CD14-positive monocyte (primary cell): ENCODE data around the gene DYRK1A. TPM values are rescaled to one million over a fixed set of nuclear protein-coding genes. Genes with fewer than 3 reads are reported as not detected.

Experiments
- DNase-seq, 3 donors: peaks; one replicate each; pipeline ENCODE4 v3.0.0-alpha.2; 2011 to 2022
- H2AFZ ChIP-seq: 2 replicates; pipeline ENCODE4 v1.6.0; 2012; ENCODE audit warnings: mild to moderate bottlenecking, low read depth, low read length, inconsistent platforms; ENCODE audit not compliant: insufficient read depth, poor library complexity, severe bottlenecking
- H3K27ac ChIP-seq, 2 donors: 1 replicate in 1 of 2; 2 replicates in 1 of 2; pipeline ENCODE4 v1.5.1; 2012 to 2013; ENCODE audit warnings: low read length in 2 of 2, control low read depth in 1 of 2, inconsistent platforms in 1 of 2, low read depth in 1 of 2, mild to moderate bottlenecking in 1 of 2
- H3K27me3 ChIP-seq, 2 donors: one replicate each; pipeline versions ENCODE4 v1.6.0 to v1.6.1; 2011 to 2013; ENCODE audit warnings: low read length in 2 of 2; ENCODE audit not compliant: control insufficient read depth in 2 of 2, insufficient read depth in 2 of 2
- H3K36me3 ChIP-seq, 2 donors: replicated peaks in 1 of 2; 1 replicate in 1 of 2; 2 replicates in 1 of 2; pipeline versions ENCODE4 v1.5.1 to v1.6.1; 2012 to 2013; ENCODE audit warnings: low read length in 2 of 2, control low read depth in 1 of 2, inconsistent platforms in 1 of 2, mild to moderate bottlenecking in 1 of 2; ENCODE audit not compliant: insufficient read depth in 2 of 2, control insufficient read depth in 1 of 2
- H3K4me1 ChIP-seq, 2 donors: 1 replicate in 1 of 2; 2 replicates in 1 of 2; pipeline versions ENCODE4 v1.5.1 to v1.6.1; 2012 to 2013; ENCODE audit warnings: low read length in 2 of 2, control low read depth in 1 of 2, inconsistent platforms in 1 of 2, mild to moderate bottlenecking in 1 of 2, moderate library complexity in 1 of 2; ENCODE audit not compliant: insufficient read depth in 2 of 2, control insufficient read depth in 1 of 2
- H3K4me2 ChIP-seq: replicated peaks from 2 replicates; pipeline ENCODE3; 2012; ENCODE audit warnings: low read length, moderate library complexity, mild to moderate bottlenecking; ENCODE audit not compliant: poor library complexity, severe bottlenecking; ENCODE audit errors: extremely low read depth
- H3K4me3 ChIP-seq, 3 experiments: fragments of 200-600 bp in 1 of 3; sonication (generic) in 1 of 3; replicated peaks in 1 of 3; 1 replicate in 2 of 3; 2 replicates in 1 of 3; pipeline ENCODE4 v1.5.1; 2011 to 2013; ENCODE audit warnings: low read length in 3 of 3, mild to moderate bottlenecking in 3 of 3, control low read depth in 2 of 3, low read depth in 2 of 3, inconsistent platforms in 1 of 3, moderate library complexity in 1 of 3
- H3K79me2 ChIP-seq: 2 replicates; pipeline ENCODE4 v1.6.0; 2012; ENCODE audit warnings: mild to moderate bottlenecking, control low read depth, inconsistent platforms, low read length, moderate library complexity; ENCODE audit not compliant: insufficient read depth
- H3K9ac ChIP-seq: 2 replicates; pipeline ENCODE4 v1.6.0; 2017; ENCODE audit warnings: low read length, mild to moderate bottlenecking; ENCODE audit not compliant: insufficient read depth, poor library complexity, severe bottlenecking
- H3K9me3 ChIP-seq, 2 donors: replicated peaks in 1 of 2; 1 replicate in 1 of 2; 2 replicates in 1 of 2; pipeline versions ENCODE4 v1.5.1 to v1.6.1; 2012 to 2013; ENCODE audit warnings: low read length in 2 of 2, control low read depth in 1 of 2; ENCODE audit not compliant: control insufficient read depth in 1 of 2, insufficient read depth in 1 of 2
- H4K20me1 ChIP-seq: 2 replicates; pipeline ENCODE4 v1.6.0; 2012; ENCODE audit warnings: mild to moderate bottlenecking, low read length, control low read depth, moderate library complexity; ENCODE audit not compliant: insufficient read depth
- H3K27ac Mint-ChIP-seq, 7 donors: one replicate each; pipeline ENCODE4 v1.8.0; 2020; ENCODE audit warnings: mild to moderate bottlenecking in 7 of 7, mixed read lengths in 7 of 7, moderate library complexity in 6 of 7, inconsistent platforms in 2 of 7
- H3K27me3 Mint-ChIP-seq, 3 donors: one replicate each; pipeline ENCODE4 v1.8.0; 2021 to 2022; ENCODE audit warnings: low read depth in 3 of 3, mild to moderate bottlenecking in 3 of 3, mixed read lengths in 3 of 3, moderate library complexity in 3 of 3, inconsistent platforms in 1 of 3
- H3K36me3 Mint-ChIP-seq, 2 donors: one replicate each; pipeline ENCODE4 v1.8.0; 2020; ENCODE audit warnings: mixed read lengths in 2 of 2, inconsistent platforms in 1 of 2, mild to moderate bottlenecking in 1 of 2
- H3K4me1 Mint-ChIP-seq: one replicate; pipeline ENCODE4 v1.8.0; 2020; ENCODE audit warnings: mild to moderate bottlenecking, mixed read lengths
- H3K4me3 Mint-ChIP-seq, 2 donors: one replicate each; pipeline ENCODE4 v1.8.0; 2020; ENCODE audit warnings: mild to moderate bottlenecking in 2 of 2, mixed read lengths in 2 of 2, moderate library complexity in 1 of 2
- H3K9me3 Mint-ChIP-seq, 7 donors: one replicate each; pipeline ENCODE4 v1.8.0; 2020 to 2022; ENCODE audit warnings: mixed read lengths in 7 of 7, mild to moderate bottlenecking in 6 of 7, moderate library complexity in 6 of 7, inconsistent platforms in 2 of 7
- WGBS: methylation state at CpG from one replicate; pipeline ENCODE4 v1.1.5; 2013; ENCODE audit warnings: missing lambda C conversion rate; ENCODE audit not compliant: insufficient coverage; 5-methylcytosine and 5-hydroxymethylcytosine counted together
- intact Hi-C, 2 donors: fragments of 100-400 bp; cut with micrococcal nuclease; formaldehyde crosslinking; loops; one replicate each; pipeline versions ENCODE4 v1.15.0 to v1.15.1; 2023
- polyA plus RNA-seq, 3 donors: library from polyadenylated mRNA; depleted of rRNA in 1 of 3; unstranded in 2 of 3; stranded (reverse) in 1 of 3; fragments of 300-500 nt in 2 of 3; fragments of >200 nt in 1 of 3; fragmentation: Illumina TruSeq in 2 of 3; gene quantifications; 1 replicate in 2 of 3; 2 replicates in 1 of 3; pipeline ENCODE4 v1.2.3, GENCODE V29; 2012 to 2021
- TF ChIP-seq, protein P1 (sequence below): fragments of 200-600 bp; IDR thresholded peaks from one replicate; pipeline ENCODE4 v1.8.0; 2022; ENCODE audit warnings: antibody characterized with exemption, mild to moderate bottlenecking

DYRK1A gene
- polyA plus RNA-seq, 3 donors = 1.8 to 53.5 (median 2.4) TPM

DNA sequence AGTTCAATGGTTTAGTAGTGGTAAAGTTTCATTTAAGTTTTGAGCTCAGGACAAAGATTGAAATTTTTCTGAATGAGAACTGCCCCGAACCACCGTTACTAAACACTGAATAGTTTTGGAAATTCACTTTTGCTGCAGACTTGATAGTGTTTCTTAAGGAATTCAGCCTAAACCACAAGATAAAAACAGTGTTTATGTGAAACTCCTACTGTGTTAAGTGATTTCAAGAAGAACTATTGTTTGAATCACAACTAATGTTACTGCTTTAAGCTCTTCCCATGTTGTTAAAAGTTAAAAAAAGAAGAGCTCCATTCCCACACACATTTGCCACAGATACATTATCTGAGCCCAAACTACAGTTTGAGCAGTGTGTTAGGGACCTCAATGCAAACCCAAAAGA lies 159.2 kb downstream of the DYRK1A start:
- no peaks in the 10 kb centered on the region for H4K20me1 ChIP-seq
- 100% methylated on average over 2 of the region's 2 CpGs for WGBS
- no peak overlapping the region for H2AFZ ChIP-seq
- no peak for DNase-seq
- no peaks in the 10 kb centered on the region for H3K9me3 ChIP-seq
- Mint-ChIP-seq H3K4me3 (no peak overlapping the region), H3K27ac (no peak overlapping the region), H3K27me3 (peaks cover 16 to 28% (median 18%) of the 10 kb centered on the region in 3 donors), H3K36me3 (no peaks in the 10 kb centered on the region), H3K4me1 (peaks cover 15% of the 10 kb centered on the region), H3K9me3 (peaks cover 0 to 10% (median 0%) of the 10 kb centered on the region in 7 donors)
- no peaks in the 10 kb centered on the region for H3K36me3 ChIP-seq
- no peak overlapping the region for H3K27ac ChIP-seq
- intact Hi-C loops = no loop called here
- TF ChIP-seq, protein P1, sequence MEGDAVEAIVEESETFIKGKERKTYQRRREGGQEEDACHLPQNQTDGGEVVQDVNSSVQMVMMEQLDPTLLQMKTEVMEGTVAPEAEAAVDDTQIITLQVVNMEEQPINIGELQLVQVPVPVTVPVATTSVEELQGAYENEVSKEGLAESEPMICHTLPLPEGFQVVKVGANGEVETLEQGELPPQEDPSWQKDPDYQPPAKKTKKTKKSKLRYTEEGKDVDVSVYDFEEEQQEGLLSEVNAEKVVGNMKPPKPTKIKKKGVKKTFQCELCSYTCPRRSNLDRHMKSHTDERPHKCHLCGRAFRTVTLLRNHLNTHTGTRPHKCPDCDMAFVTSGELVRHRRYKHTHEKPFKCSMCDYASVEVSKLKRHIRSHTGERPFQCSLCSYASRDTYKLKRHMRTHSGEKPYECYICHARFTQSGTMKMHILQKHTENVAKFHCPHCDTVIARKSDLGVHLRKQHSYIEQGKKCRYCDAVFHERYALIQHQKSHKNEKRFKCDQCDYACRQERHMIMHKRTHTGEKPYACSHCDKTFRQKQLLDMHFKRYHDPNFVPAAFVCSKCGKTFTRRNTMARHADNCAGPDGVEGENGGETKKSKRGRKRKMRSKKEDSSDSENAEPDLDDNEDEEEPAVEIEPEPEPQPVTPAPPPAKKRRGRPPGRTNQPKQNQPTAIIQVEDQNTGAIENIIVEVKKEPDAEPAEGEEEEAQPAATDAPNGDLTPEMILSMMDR = no peak
- peaks cover 6 to 14% of the 10 kb centered on the region in 2 donors for H3K27me3 ChIP-seq
- H3K4me1 ChIP-seq = peaks cover 7 to 10% of the 10 kb centered on the region in 2 donors
- no peak overlapping the region for H3K4me2 ChIP-seq
- H3K4me3 ChIP-seq = no peak overlapping the region
- H3K9ac ChIP-seq = no peak overlapping the region
- no peaks in the 10 kb centered on the region for H3K79me2 ChIP-seq

DNA sequence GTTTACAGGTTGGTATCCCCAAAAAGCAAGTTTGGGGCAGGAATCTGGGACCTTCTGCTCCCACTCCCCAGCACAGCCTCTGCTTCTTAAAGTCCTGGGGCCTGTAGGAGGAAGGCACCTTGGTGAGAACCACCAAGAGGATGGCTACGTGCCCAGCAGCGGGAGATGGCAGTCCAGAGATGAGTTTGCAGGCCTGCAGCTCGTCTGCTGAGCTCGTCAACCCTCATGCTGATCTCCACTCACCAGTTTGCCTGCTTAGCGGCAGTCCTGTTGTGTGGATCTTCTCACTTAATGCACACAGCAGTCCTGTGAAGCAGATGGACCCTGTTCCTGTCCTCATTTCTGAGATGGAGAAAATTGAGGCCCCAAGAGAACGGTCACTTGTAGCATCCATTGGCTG lies 160.5 kb downstream of the DYRK1A start:
- Mint-ChIP-seq H3K4me3 (no peak overlapping the region), H3K36me3 (no peaks in the 10 kb centered on the region), H3K27ac (no peak overlapping the region), H3K4me1 (peaks cover 8% of the 10 kb centered on the region), H3K9me3 (peaks cover 0 to 8% (median 0%) of the 10 kb centered on the region in 7 donors), H3K27me3 (peaks cover 28 to 41% (median 29%) of the 10 kb centered on the region in 3 donors)
- H3K36me3 ChIP-seq = no peaks in the 10 kb centered on the region
- no peaks in the 10 kb centered on the region for H4K20me1 ChIP-seq
- H2AFZ ChIP-seq = no peak overlapping the region
- H3K27ac ChIP-seq = no peak overlapping the region
- H3K9ac ChIP-seq = no peak overlapping the region
- H3K27me3 ChIP-seq = peaks cover 10 to 27% of the 10 kb centered on the region in 2 donors
- H3K4me1 ChIP-seq = peaks cover 4 to 6% of the 10 kb centered on the region in 2 donors
- H3K4me2 ChIP-seq = no peak overlapping the region
- no peaks in the 10 kb centered on the region for H3K9me3 ChIP-seq
- intact Hi-C loops = no loop called here
- TF ChIP-seq, protein P1 = no peak
- no peak for DNase-seq
- H3K4me3 ChIP-seq = no peak overlapping the region
- 96% methylated on average over 5 of the region's 6 CpGs for WGBS
- no peaks in the 10 kb centered on the region for H3K79me2 ChIP-seq
